PC-3 (cell line): ENCODE data around the gene PDE11A.

Experiments used
- EZH2 ChIP-seq: fragments of 300-600 bp; sonication (generic); IDR thresholded peaks from one replicate; pipeline ENCODE4 v1.6.1; 2017; ENCODE audit warnings: antibody characterized with exemption, mild to moderate bottlenecking, low read length; ENCODE audit not compliant: unreplicated experiment
- EZH2phosphoT487 ChIP-seq: fragments of 300-600 bp; sonication (generic); IDR thresholded peaks from 2 replicates; pipeline ENCODE4 v1.6.1; 2018; ENCODE audit warnings: mild to moderate bottlenecking, antibody characterized with exemption, low read length, borderline replicate concordance
- TF ChIP-seq, protein P1 (sequence below): fragments of 300-600 bp; sonication (generic); conservative IDR thresholded peaks from 2 replicates; pipeline ENCODE4 v1.5.1; 2017; ENCODE audit warnings: antibody characterized with exemption, low read depth, mild to moderate bottlenecking, low read length

DNA sequence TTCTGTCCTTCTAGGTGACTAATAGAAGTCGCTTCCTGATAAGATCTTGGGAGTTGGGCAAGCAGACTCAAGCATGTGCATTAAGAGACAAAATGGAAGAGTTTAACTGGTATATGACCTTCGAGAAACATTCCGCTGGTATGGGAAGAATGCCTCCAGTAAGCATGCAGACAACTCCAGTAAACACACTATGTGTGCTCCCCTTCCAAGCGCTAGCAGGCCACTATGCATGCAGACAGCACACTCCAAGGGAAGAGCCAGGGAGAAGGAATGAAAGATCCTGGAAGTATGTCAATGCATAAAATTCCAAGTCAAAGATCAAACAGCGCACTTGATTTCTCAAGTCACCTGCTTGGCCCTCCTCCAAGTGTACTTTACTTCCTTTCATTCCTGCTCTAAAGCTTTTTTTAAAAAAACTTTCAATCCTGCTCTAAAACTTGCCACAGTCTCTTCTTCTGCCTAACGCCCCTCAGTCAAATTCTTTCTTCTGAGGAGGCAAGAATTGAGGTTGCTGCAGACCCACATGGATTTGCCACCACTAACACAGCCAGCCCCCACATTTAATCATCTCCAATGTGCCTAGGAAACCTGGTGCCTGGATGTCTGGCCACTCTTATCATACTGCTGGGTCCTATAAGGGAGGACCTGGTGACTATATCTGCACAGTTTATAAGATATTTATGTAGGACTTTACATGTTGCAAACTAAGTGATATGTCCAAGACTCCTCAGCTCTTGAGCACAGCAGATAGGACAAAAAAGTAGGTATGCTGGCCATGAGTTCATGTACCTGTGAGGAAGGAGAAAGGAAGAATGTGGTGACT, 239.8 kb downstream of the PDE11A start:
- TF ChIP-seq, protein P1, sequence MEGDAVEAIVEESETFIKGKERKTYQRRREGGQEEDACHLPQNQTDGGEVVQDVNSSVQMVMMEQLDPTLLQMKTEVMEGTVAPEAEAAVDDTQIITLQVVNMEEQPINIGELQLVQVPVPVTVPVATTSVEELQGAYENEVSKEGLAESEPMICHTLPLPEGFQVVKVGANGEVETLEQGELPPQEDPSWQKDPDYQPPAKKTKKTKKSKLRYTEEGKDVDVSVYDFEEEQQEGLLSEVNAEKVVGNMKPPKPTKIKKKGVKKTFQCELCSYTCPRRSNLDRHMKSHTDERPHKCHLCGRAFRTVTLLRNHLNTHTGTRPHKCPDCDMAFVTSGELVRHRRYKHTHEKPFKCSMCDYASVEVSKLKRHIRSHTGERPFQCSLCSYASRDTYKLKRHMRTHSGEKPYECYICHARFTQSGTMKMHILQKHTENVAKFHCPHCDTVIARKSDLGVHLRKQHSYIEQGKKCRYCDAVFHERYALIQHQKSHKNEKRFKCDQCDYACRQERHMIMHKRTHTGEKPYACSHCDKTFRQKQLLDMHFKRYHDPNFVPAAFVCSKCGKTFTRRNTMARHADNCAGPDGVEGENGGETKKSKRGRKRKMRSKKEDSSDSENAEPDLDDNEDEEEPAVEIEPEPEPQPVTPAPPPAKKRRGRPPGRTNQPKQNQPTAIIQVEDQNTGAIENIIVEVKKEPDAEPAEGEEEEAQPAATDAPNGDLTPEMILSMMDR: no peak
- TF ChIP-seq EZH2 (no peak), EZH2phosphoT487 (no peak)
